ENCODE data around the gene CDH23.

DNA sequence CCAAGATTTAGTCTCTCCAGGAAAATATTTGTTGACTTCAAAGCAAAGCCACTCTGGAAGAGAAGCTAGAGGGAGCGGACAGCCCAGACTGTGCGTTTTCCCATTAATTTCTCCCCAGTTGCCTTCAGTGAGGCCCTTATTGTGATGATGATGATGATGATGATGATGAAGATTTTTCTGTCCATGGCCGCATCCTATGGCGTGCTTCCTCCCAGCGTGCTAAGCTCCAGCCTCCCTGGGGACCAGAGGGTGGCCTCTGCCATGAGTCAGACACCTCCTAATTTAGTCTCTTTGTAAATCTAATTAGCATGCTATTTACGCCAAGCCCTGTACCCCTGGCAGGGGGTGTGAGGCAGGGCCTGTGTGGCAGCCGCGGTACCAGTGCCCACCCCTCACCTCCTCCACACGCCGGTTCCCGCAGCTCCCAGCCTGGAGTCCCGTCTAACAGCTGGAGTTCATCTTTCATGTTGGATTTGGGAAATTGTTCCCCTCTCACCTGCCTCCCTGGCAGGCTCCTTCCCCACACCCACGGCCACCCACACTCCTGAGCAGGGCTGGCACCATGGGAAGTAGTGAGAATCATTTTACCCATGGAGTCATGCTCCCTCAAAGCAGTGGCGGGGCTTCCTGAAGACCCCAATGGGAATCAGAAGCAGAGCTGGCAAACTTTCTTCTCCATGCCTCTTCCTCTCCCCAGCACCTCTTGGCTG is 230.7 kb downstream of the CDH23 start:
- TF ChIP-seq, protein P1, sequence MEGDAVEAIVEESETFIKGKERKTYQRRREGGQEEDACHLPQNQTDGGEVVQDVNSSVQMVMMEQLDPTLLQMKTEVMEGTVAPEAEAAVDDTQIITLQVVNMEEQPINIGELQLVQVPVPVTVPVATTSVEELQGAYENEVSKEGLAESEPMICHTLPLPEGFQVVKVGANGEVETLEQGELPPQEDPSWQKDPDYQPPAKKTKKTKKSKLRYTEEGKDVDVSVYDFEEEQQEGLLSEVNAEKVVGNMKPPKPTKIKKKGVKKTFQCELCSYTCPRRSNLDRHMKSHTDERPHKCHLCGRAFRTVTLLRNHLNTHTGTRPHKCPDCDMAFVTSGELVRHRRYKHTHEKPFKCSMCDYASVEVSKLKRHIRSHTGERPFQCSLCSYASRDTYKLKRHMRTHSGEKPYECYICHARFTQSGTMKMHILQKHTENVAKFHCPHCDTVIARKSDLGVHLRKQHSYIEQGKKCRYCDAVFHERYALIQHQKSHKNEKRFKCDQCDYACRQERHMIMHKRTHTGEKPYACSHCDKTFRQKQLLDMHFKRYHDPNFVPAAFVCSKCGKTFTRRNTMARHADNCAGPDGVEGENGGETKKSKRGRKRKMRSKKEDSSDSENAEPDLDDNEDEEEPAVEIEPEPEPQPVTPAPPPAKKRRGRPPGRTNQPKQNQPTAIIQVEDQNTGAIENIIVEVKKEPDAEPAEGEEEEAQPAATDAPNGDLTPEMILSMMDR (IDR thresholded peaks at IDR 0.05; ENCODE audit: poor library complexity, severe bottlenecking) = no peak
- TF ChIP-seq TAF1 (IDR thresholded peaks at IDR 0.05; ENCODE audit: low read depth) (no peak), SMC3 (conservative IDR thresholded peaks at IDR 0.05; ENCODE audit: poor library complexity) (no peak), EP300 (conservative IDR thresholded peaks at IDR 0.05; ENCODE audit: poor library complexity, severe bottlenecking) (no peak)

Measured in neural cell (in vitro differentiated cells).